AG09309 (cell line): ENCODE data around the gene BMP2K.
A peak's percentile ranks its signal among the peaks of the same experiment; 100 is the strongest.

Experiments
- DNase-seq: peaks from one replicate; pipeline ENCODE4 v3.0.0-alpha.2; 2010; ENCODE audit warnings: low read depth
- H3K4me3 ChIP-seq: 2 replicates; pipeline ENCODE4 v1.5.1; 2011; ENCODE audit warnings: mild to moderate bottlenecking, low read depth, low read length, moderate library complexity; ENCODE audit not compliant: control insufficient read depth
- CTCF ChIP-seq: IDR thresholded peaks from 2 replicates; pipeline ENCODE4 v1.5.1; 2011; ENCODE audit warnings: mild to moderate bottlenecking, low read depth, low read length, inconsistent platforms; ENCODE audit not compliant: insufficient read depth, control insufficient read depth; ENCODE audit errors: missing control alignments

BMP2K gene

GRCh38 chr4:78938474-78938867 is 162.3 kb downstream of the BMP2K start:
- peak overlapping the region; percentile 68 for H3K4me3 ChIP-seq
- no peak for TF ChIP-seq CTCF
- no peak for DNase-seq

GRCh38 chr4:78938868-78939666 is 162.9 kb downstream of the BMP2K start, which contains the start of gene PAQR3:
PAQR3 (minus strand) TSS chr4:78939438; CDS start chr4:78939224, 214 bp downstream.
- H3K4me3 ChIP-seq = peak within 1 kb of the TSS; percentile 68
- TF ChIP-seq CTCF = no peak
- DNase-seq = peak; percentile 5

GRCh38 chr4:78939667-78940008 is 163.5 kb downstream of the BMP2K start:
- TF ChIP-seq CTCF = no peak
- DNase-seq = no peak
- peak overlapping the region; percentile 42 for H3K4me3 ChIP-seq

- DNase-seq = no peak
- TF ChIP-seq CTCF = no peak
- H3K4me3 ChIP-seq = no peak overlapping the region
Measured at GRCh38 chr4:78940752-78941151, 164.6 kb downstream of the BMP2K start.

- H3K4me3 ChIP-seq = no peak overlapping the region
- DNase-seq = no peak
- TF ChIP-seq CTCF = no peak
Measured at GRCh38 chr4:78944381-78944780, 168.2 kb downstream of the BMP2K start.

- H3K4me3 ChIP-seq = no peak overlapping the region
- no peak for DNase-seq
- TF ChIP-seq CTCF = no peak
Measured at GRCh38 chr4:78945651-78946179, 169.6 kb downstream of the BMP2K start.

- TF ChIP-seq CTCF = no peak
- H3K4me3 ChIP-seq = no peak overlapping the region
- no peak for DNase-seq
Measured at GRCh38 chr4:78949735-78950134, 173.6 kb downstream of the BMP2K start.
